Stimulated activated CD8-positive, alpha-beta memory T cell treated with anti-CD3 and anti-CD28 coated beads, Interleukin-7, amount 100 ng/mL, for 1 hour (primary cell): Measurements from ENCODE around the gene FAM131B.
"Not testable (repeated sequence)": the region's sequence is repeated elsewhere in the genome, so short reads cannot be mapped to it uniquely, and the experiment has no call there.

Experiments
- DNase-seq, 2 donors: peaks; one replicate each; pipeline ENCODE4 v3.0.0-alpha.2; 2020; ENCODE audit warnings: low read depth in 2 of 2

Gene FAM131B

GRCh38 chr7:143362131-143363015 lies at the start of gene FAM131B:
Gene FAM131B, minus strand, starts transcription at chr7:143362713. Its CDS starts 110 bp downstream, at chr7:143362603.
- no peak for DNase-seq

GRCh38 chr7:143411976-143412708 lies 49.6 kb upstream of the FAM131B start:
- no peak for DNase-seq

- no peak for DNase-seq
These were observed 48.0 kb upstream of the FAM131B start for GRCh38 chr7:143410521-143411004.

- no peak for DNase-seq
These were observed 46.4 kb upstream of the FAM131B start, which contains the start of gene EPHA1 for GRCh38 chr7:143408686-143409561. Gene EPHA1, minus strand, starts transcription at chr7:143408856. Its CDS starts 51 bp downstream, at chr7:143408805.

GRCh38 chr7:143408252-143408685 lies 45.8 kb upstream of the FAM131B start:
- DNase-seq = no peak

GRCh38 chr7:143407287-143408251 lies 45.1 kb upstream of the FAM131B start:
- no peak for DNase-seq

GRCh38 chr7:143406002-143406357 lies 43.5 kb upstream of the FAM131B start:
- DNase-seq = no peak

- DNase-seq = no peak
These were observed 42.9 kb upstream of the FAM131B start for GRCh38 chr7:143405173-143406001.

- not testable (repeated sequence) for DNase-seq
These were observed 39.7 kb upstream of the FAM131B start for GRCh38 chr7:143402233-143402632.

GRCh38 chr7:143401265-143401664 lies 38.8 kb upstream of the FAM131B start:
- no peak for DNase-seq

- no peak for DNase-seq
These were observed 37.1 kb upstream of the FAM131B start for GRCh38 chr7:143399642-143400041.

GRCh38 chr7:143399151-143399550 lies 36.6 kb upstream of the FAM131B start:
- no peak for DNase-seq

GRCh38 chr7:143398616-143399015 lies 36.1 kb upstream of the FAM131B start:
- no peak for DNase-seq

GRCh38 chr7:143397710-143398530 lies 35.4 kb upstream of the FAM131B start:
- DNase-seq = no peak

- DNase-seq = no peak
These were observed 34.4 kb upstream of the FAM131B start for GRCh38 chr7:143396625-143397556.

GRCh38 chr7:143396182-143396581 lies 33.7 kb upstream of the FAM131B start:
- DNase-seq = no peak
